T1000 (cell line): Measurements from ENCODE around the gene NID1.
A peak's percentile ranks its signal among the peaks of the same experiment; 100 is the strongest.
"Not testable (repeated sequence)": the region's sequence is repeated elsewhere in the genome, so short reads cannot be mapped to it uniquely, and the experiment has no call there.

ENCODE experiments used
- DNase-seq: peaks from one replicate; lab custom pipeline; 2025; ENCODE audit warnings: mixed read lengths; lab: John Stamatoyannopoulos, UW

NID1 gene

GRCh38 chr1:235999259-235999925, 65.5 kb downstream of the NID1 start:
- peak; percentile 22 for DNase-seq

- no peak for DNase-seq
Measured at GRCh38 chr1:235998812-235999211, 66.1 kb downstream of the NID1 start.

GRCh38 chr1:235997931-235998330, 67.0 kb downstream of the NID1 start:
- no peak for DNase-seq

DNA sequence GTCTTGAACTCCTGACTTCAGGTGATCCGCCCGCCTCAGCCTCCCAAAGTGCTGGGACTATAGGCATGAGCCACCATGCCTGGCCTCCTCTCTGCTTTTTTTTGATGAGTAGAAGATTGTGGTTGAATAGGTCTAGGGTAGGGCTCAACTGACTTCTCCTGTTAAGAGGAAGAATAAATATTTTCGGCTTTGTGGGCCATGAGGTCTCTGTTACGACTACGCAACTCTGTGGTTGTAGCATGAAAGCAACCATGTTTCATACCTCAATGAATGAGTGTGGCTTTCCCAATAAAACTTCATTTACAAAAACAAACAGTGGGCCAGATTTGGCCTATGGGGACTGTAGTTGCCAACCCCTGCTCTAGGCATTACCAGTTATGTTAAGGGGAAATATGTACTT, 67.8 kb downstream of the NID1 start:
- DNase-seq: no peak

GRCh38 chr1:235996048-235996785, 68.7 kb downstream of the NID1 start:
- no peak for DNase-seq

GRCh38 chr1:235995511-235995910, 69.4 kb downstream of the NID1 start:
- no peak for DNase-seq

DNA sequence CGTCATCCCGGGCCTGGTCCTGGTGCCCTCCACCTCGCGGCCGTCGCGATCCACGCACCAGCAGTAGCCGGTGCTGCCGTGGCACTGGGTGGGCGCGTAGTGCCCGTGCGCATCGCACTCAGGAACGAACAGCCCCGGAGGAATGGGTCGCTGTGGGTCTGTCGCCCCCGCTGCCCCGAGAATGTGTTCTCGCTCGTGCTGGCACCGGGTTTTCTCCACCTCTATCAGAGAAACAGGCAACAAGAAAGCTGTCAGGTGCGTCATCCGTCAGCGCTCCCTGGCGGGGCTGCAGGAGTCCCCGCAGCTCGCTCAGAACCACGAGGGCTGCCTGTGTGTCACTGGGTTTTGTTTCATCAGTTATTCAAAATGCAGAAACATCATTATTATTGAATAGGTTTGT, 71.2 kb downstream of the NID1 start:
- DNase-seq: no peak

- no peak for DNase-seq
Measured at GRCh38 chr1:235992868-235993267, 72.0 kb downstream of the NID1 start.

DNA sequence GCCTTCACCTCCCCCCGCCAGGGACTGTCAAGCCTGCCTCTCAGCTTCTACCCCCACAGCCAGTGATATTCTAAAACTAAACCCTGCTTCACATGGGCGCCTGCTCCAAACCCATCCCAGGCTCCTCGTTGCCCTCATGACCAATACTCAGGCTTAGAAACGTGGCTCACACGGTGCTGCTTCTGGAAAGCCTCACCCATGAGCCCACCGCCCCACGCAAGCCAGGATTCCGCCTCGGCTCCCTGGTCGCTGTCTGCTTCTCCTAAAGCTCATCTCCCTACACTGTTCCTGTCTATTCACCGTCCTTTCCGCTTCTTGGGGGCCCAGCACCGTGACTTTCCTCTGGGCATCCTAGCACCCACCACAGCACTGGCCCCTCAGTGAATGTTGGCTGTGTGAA, 72.5 kb downstream of the NID1 start:
- DNase-seq: no peak

GRCh38 chr1:235990330-235990795, 74.5 kb downstream of the NID1 start:
- DNase-seq: no peak

DNA sequence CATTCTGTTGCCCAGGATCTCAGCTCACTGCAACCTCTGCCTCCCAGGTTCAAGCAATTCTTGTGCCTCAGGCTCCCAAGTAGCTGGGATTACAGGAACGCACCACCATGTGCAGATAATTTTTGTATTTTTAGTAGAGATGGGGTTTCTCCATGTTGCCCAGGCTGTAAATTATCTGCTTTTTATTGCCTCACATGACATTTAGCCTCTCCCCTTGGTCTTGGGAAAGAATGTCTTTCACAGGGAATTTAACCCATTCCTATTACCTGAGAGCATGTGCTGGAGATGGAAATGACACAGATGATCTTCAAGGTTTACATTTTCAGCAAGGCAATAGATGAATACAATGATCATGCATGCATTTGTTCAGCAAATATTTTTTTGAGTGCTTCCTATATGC, 75.8 kb downstream of the NID1 start:
- no peak for DNase-seq

DNA sequence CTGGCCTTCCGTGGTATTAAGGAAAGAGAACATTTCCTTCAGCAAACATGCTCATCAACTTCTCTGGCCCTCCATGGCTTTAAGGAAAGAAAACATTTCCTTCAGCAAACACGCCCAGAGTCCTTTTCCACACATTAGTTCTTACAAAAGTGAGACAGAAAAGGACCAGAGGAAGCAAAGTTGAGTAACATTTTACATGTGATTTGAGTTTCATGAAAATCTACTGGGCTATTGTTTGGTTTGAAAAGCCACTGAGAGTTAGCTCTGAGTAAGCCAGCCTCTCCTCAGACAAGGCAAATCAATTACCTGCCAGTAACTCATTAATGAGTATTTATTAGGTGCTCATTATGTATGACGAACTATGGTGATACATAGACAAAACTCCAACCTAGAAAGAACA, 78.0 kb downstream of the NID1 start:
- no peak for DNase-seq

- no peak for DNase-seq
Measured at GRCh38 chr1:235984041-235984825, 80.7 kb downstream of the NID1 start.

DNA sequence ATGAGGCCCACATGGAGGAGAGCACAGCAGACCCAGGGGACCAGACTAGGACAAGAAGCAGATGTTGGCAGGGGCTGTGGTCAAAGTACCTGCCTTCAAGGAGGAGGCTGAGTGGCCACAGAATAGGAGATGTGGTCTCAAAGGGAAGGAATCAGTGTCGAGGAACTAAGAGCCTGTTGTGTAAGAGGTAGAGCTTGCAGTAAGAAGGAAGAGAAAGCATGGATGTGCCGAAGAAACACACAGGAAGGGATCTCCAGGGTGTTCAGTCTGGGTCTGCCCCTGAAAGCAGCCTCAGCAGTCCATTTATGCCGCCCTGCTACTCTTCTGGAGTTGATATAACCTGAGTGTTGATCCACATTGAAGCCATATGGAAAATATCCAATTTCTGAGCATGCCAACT, 83.9 kb downstream of the NID1 start:
- DNase-seq: no peak

DNA sequence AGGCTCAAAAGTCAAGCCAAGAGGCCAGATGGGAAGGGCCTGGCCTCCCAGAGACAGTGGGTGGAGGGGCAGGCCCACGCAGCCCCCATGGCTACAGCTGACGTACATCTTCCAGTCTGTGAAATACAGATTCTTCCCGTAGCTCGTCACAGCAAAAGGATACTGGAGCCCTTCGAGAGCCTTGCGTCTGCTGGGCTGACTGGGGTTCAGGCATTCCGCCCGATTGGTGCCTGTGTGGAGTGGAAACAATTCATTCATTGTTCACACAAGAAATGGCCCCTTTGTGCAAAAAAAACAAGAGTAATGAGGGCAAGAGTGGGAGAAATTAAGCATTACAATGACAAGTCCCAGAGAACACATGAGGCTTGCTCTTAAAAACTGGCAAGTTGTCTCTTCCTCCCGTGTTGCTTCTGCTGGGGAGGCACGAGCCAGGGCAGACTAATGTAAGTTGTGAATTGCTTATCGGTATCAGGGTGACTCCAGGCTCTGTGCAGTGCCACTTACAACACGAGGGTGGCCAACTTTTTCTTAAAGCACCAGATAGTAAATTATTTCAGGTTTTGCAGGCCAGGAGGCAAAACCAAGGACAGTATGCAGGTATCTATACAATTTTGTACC, 85.1 kb downstream of the NID1 start:
- DNase-seq: no peak

DNA sequence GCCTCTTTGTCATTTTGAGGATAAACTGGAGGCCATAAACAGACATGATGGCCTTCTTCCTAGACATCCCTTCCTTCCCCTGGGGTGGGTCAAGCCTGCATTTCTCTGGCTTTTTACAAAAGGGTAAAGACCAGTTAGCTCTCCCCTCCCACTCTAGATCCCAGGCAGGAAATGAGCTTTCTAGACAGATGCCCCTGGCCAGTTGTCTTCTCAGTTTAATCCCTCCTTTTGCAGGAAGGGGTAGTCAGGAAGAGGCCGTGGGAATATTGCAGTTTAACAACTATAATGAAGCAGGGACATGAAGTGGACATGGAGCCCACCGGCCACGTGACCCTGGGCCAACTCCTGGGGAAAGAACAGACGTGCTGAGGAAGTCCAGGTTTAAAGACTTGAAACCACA, 85.7 kb downstream of the NID1 start:
- DNase-seq: no peak

- no peak for DNase-seq
Measured at GRCh38 chr1:235976490-235976889, 88.4 kb downstream of the NID1 start.

- no peak for DNase-seq
Measured at GRCh38 chr1:235974616-235975015, 90.3 kb downstream of the NID1 start.

- not testable (repeated sequence) for DNase-seq
Measured at GRCh38 chr1:235972691-235973090, 92.2 kb downstream of the NID1 start.

- DNase-seq: no peak
Measured at GRCh38 chr1:235972311-235972689, 92.6 kb downstream of the NID1 start.

DNA sequence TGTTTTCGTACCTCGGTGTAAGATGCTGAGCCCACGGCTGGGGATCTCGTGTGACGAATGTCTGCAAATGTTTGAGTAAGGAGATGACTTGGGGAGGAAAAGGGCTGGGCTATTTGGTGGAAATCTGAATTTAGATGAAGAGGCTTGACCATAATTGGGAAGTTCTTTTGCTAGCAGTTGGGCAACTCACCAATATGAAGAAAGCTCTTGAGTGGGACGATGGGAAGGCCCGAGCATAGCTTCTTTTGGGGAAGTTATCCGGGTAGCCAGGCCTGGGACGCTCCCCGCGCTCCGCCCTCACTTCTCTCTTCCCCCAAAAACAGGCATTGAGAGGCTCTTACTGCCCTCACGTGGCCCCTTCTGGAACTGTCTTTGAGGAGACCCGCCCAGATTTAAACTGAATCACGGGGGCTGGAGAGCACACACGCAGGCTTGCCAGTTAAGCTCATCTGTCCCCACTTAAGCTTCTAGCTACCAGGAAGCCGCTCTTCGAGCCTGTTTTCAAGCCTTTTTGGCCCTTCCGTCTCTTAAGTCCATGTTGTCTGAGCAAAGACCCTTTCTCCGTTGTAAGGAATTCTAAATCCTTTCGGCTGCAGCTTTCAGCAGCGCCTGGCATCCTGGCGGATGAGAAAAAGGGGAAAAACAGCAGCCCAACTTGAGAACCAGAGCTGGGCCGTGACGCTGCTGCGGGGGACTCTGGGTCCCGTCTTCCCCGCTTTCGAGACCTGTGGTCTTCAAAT, 93.1 kb downstream of the NID1 start:
- peak; percentile 83 for DNase-seq

DNA sequence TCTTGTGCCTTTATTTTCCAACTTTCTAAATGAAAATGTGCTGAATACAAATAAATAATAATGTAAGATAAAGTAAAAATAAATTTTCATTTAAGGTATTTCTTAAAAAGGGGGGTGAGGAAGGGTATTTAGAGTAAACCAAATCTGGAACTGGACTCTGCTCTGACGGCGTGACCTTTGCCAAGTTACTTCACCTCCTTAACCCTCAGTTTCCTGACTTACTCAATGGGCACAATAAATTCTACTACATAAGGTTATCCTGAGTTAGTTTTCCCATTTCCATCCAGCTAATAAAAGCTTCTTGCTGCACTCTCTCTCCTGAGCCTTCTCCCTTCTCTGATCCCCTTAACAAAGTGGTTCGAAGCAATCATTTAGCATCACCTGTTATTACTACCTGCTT, 93.9 kb downstream of the NID1 start:
- DNase-seq: no peak
